Liver (tissue), 9 donors: ENCODE data around the gene TFB1M. TPM values are rescaled to one million over a fixed set of nuclear protein-coding genes. Genes with fewer than 3 reads are reported as not detected.

Experiments used
- DNase-seq: peaks from one replicate; pipeline ENCODE4 v3.0.0-alpha.2; 2017; ENCODE audit warnings: low spot score
- H3K27ac ChIP-seq, 2 donors: one replicate each; pipeline ENCODE4 v1.7.0; 2013; ENCODE audit warnings: inconsistent platforms in 2 of 2, low read length in 2 of 2, control low read depth in 1 of 2, low read depth in 1 of 2, mild to moderate bottlenecking in 1 of 2
- H3K27me3 ChIP-seq, 4 donors: one replicate each; pipeline versions ENCODE4 v1.6.1 to v1.7.0; 2013; ENCODE audit warnings: low read length in 3 of 4, inconsistent platforms in 1 of 4, mild to moderate bottlenecking in 1 of 4, moderate library complexity in 1 of 4; ENCODE audit not compliant: control insufficient read depth in 4 of 4, insufficient read depth in 4 of 4
- H3K36me3 ChIP-seq, 4 donors: one replicate each; pipeline versions ENCODE4 v1.6.1 to v1.7.0; 2013; ENCODE audit warnings: low read length in 3 of 4, mild to moderate bottlenecking in 3 of 4, low read depth in 1 of 4, moderate library complexity in 1 of 4; ENCODE audit not compliant: control insufficient read depth in 4 of 4, insufficient read depth in 3 of 4
- H3K4me1 ChIP-seq, 4 donors: one replicate each; pipeline versions ENCODE4 v1.6.1 to v1.7.0; 2013; ENCODE audit warnings: low read length in 3 of 4, mild to moderate bottlenecking in 3 of 4, moderate library complexity in 1 of 4; ENCODE audit not compliant: control insufficient read depth in 4 of 4, insufficient read depth in 4 of 4
- H3K4me3 ChIP-seq, 3 donors: one replicate each; pipeline versions ENCODE4 v1.6.1 to v1.7.0; 2013; ENCODE audit warnings: low read length in 3 of 3, control low read depth in 1 of 3, low read depth in 1 of 3, mild to moderate bottlenecking in 1 of 3
- H3K9ac ChIP-seq, 2 donors: one replicate each; pipeline ENCODE4 v1.7.0; 2013; ENCODE audit warnings: low read length in 2 of 2, mild to moderate bottlenecking in 2 of 2, moderate library complexity in 2 of 2, control low read depth in 1 of 2, low read depth in 1 of 2
- H3K9me3 ChIP-seq, 4 donors: one replicate each; pipeline versions ENCODE4 v1.6.1 to v1.7.0; 2013; ENCODE audit warnings: low read length in 3 of 4; ENCODE audit not compliant: control insufficient read depth in 4 of 4
- ATF3 ChIP-seq: IDR thresholded peaks from 2 replicates; pipeline ENCODE4 v1.6.1; 2016; ENCODE audit warnings: antibody characterized with exemption
- EGR1 ChIP-seq, 2 donors: IDR thresholded peaks; 2 replicates each; pipeline ENCODE4 v1.6.1; 2016 to 2018; ENCODE audit warnings: antibody characterized with exemption in 2 of 2, low read depth in 2 of 2
- FOXA1 ChIP-seq: IDR thresholded peaks from 2 replicates; pipeline ENCODE4 v1.6.1; 2016; ENCODE audit warnings: antibody characterized with exemption
- FOXA2 ChIP-seq: IDR thresholded peaks from 2 replicates; pipeline ENCODE4 v1.6.1; 2016; ENCODE audit warnings: antibody characterized with exemption
- HNF4G ChIP-seq: IDR thresholded peaks from 2 replicates; pipeline ENCODE4 v1.6.1; 2016; ENCODE audit warnings: antibody characterized with exemption
- RAD21 ChIP-seq, 2 donors: IDR thresholded peaks; 2 replicates each; pipeline ENCODE4 v1.6.1; 2016; ENCODE audit warnings: antibody characterized with exemption in 2 of 2, mild to moderate bottlenecking in 2 of 2
- SP1 ChIP-seq: IDR thresholded peaks from 2 replicates; pipeline ENCODE4 v1.6.1; 2018; ENCODE audit warnings: antibody characterized with exemption, mild to moderate bottlenecking
- WGBS: extraction: QIAGEN DNeasy Blood & Tissue Kit; methylation state at CpG from one replicate; pipeline ENCODE4 v1.1.7; 2013; 5-methylcytosine and 5-hydroxymethylcytosine counted together
- polyA plus RNA-seq, 2 donors: library from polyadenylated mRNA; stranded (reverse) in 1 of 2; unstranded in 1 of 2; fragments of 200-250 nt in 1 of 2; fragments of >200 nt in 1 of 2; fragmentation: Nextera tagmentation in 1 of 2; extraction: Ambion mirVana in 1 of 2; gene quantifications; one replicate each; pipeline versions ENCODE4 v1.2.1 to v1.2.3, GENCODE V29; 2013 to 2015
- total RNA-seq, 2 donors: library from RNA; depleted of rRNA; stranded (reverse); fragments of >200 nt; gene quantifications; one replicate each; pipeline ENCODE4 v1.2.3, GENCODE V29; 2014
- TF ChIP-seq, protein P1 (sequence below): IDR thresholded peaks from 2 replicates; pipeline ENCODE4 v1.6.1; 2016; ENCODE audit warnings: antibody characterized with exemption
- TF ChIP-seq, protein P2 (sequence below): IDR thresholded peaks from 2 replicates; pipeline ENCODE4 v1.6.1; 2016; ENCODE audit warnings: antibody characterized with exemption, mild to moderate bottlenecking
- donor health status: healthy.
- donor health status: healthy.
- donor health status: healthy.
- donor health status: healthy.
- donor health status: healthy.

Gene TFB1M
- total and polyA plus RNA-seq, 4 donors = 9.2 to 17.0 (median 12.6) TPM

GRCh38 chr6:155278319-155279049 lies 35.8 kb downstream of the TFB1M start:
- 96% methylated on average over 5 of the region's 5 CpGs for WGBS
- Histone ChIP-seq H3K27ac (no peak overlapping the region), H3K36me3 (peaks cover 0 to 17% (median 12%) of the 10 kb centered on the region in 4 donors), H3K4me3 (no peak overlapping the region), H3K9me3 (no peaks in the 10 kb centered on the region), H3K9ac (no peak overlapping the region), H3K4me1 (peaks cover 0 to 1% (median 0%) of the 10 kb centered on the region in 4 donors), H3K27me3 (no peaks in the 10 kb centered on the region)
- TF ChIP-seq ATF3 = no peak
- TF ChIP-seq, protein P1, sequence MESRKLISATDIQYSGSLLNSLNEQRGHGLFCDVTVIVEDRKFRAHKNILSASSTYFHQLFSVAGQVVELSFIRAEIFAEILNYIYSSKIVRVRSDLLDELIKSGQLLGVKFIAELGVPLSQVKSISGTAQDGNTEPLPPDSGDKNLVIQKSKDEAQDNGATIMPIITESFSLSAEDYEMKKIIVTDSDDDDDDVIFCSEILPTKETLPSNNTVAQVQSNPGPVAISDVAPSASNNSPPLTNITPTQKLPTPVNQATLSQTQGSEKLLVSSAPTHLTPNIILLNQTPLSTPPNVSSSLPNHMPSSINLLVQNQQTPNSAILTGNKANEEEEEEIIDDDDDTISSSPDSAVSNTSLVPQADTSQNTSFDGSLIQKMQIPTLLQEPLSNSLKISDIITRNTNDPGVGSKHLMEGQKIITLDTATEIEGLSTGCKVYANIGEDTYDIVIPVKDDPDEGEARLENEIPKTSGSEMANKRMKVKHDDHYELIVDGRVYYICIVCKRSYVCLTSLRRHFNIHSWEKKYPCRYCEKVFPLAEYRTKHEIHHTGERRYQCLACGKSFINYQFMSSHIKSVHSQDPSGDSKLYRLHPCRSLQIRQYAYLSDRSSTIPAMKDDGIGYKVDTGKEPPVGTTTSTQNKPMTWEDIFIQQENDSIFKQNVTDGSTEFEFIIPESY = no peak
- DNase-seq = no peak

GRCh38 chr6:155276638-155277037 lies 37.6 kb downstream of the TFB1M start:
- Histone ChIP-seq H3K4me3 (no peak overlapping the region), H3K27me3 (no peaks in the 10 kb centered on the region), H3K9ac (no peak overlapping the region), H3K4me1 (peaks cover 0 to 1% (median 0%) of the 10 kb centered on the region in 4 donors), H3K27ac (no peak overlapping the region), H3K9me3 (no peaks in the 10 kb centered on the region), H3K36me3 (peaks cover 0 to 16% (median 7%) of the 10 kb centered on the region in 4 donors)
- TF ChIP-seq SP1 (no peak), HNF4G (no peak), ATF3 (no peak), FOXA2 (no peak), FOXA1 (no peak), EGR1 (IDR thresholded peaks at IDR 0.05; ENCODE audit: low read depth in 2 of 2) (no peak), RAD21 (IDR thresholded peaks at IDR 0.05) (no peak)
- TF ChIP-seq, protein P1 = no peak
- TF ChIP-seq, protein P2, sequence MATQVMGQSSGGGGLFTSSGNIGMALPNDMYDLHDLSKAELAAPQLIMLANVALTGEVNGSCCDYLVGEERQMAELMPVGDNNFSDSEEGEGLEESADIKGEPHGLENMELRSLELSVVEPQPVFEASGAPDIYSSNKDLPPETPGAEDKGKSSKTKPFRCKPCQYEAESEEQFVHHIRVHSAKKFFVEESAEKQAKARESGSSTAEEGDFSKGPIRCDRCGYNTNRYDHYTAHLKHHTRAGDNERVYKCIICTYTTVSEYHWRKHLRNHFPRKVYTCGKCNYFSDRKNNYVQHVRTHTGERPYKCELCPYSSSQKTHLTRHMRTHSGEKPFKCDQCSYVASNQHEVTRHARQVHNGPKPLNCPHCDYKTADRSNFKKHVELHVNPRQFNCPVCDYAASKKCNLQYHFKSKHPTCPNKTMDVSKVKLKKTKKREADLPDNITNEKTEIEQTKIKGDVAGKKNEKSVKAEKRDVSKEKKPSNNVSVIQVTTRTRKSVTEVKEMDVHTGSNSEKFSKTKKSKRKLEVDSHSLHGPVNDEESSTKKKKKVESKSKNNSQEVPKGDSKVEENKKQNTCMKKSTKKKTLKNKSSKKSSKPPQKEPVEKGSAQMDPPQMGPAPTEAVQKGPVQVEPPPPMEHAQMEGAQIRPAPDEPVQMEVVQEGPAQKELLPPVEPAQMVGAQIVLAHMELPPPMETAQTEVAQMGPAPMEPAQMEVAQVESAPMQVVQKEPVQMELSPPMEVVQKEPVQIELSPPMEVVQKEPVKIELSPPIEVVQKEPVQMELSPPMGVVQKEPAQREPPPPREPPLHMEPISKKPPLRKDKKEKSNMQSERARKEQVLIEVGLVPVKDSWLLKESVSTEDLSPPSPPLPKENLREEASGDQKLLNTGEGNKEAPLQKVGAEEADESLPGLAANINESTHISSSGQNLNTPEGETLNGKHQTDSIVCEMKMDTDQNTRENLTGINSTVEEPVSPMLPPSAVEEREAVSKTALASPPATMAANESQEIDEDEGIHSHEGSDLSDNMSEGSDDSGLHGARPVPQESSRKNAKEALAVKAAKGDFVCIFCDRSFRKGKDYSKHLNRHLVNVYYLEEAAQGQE = no peak
- DNase-seq = no peak
